ENCODE measurements around the gene DYSF.
"Not testable (repeated sequence)": the region's sequence is repeated elsewhere in the genome, so short reads cannot be mapped to it uniquely, and the experiment has no call there.

DNA sequence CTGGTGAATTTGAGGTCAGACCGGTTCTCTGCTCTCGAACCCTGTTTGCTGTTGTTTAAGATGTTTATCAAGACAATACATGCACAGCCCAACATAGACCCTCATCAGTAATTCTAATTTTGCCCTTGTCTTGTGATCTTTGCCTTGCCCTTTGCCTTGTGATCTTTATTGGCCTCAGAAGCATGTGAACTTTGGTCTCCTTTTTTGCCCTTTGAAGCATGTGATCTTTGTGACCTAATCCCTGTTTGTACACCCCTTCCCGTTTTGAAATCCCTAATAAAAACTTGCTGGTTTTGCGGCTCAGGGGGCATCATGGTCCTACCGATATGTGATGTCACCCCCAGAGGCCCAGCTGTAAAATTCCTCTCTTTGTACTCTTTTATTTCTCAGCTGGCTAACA, 8.2 kb upstream of the DYSF start:
- TF ChIP-seq, protein P1, sequence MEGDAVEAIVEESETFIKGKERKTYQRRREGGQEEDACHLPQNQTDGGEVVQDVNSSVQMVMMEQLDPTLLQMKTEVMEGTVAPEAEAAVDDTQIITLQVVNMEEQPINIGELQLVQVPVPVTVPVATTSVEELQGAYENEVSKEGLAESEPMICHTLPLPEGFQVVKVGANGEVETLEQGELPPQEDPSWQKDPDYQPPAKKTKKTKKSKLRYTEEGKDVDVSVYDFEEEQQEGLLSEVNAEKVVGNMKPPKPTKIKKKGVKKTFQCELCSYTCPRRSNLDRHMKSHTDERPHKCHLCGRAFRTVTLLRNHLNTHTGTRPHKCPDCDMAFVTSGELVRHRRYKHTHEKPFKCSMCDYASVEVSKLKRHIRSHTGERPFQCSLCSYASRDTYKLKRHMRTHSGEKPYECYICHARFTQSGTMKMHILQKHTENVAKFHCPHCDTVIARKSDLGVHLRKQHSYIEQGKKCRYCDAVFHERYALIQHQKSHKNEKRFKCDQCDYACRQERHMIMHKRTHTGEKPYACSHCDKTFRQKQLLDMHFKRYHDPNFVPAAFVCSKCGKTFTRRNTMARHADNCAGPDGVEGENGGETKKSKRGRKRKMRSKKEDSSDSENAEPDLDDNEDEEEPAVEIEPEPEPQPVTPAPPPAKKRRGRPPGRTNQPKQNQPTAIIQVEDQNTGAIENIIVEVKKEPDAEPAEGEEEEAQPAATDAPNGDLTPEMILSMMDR (IDR thresholded peaks at IDR 0.05), result not testable (repeated sequence)
- TF ChIP-seq POLR2A (IDR thresholded peaks at IDR 0.05), result not testable (repeated sequence)
